Measurements from ENCODE around the gene ZFP3.
"Not testable (repeated sequence)": the region's sequence is repeated elsewhere in the genome, so short reads cannot be mapped to it uniquely, and the experiment has no call there.

Gene ZFP3

DNA sequence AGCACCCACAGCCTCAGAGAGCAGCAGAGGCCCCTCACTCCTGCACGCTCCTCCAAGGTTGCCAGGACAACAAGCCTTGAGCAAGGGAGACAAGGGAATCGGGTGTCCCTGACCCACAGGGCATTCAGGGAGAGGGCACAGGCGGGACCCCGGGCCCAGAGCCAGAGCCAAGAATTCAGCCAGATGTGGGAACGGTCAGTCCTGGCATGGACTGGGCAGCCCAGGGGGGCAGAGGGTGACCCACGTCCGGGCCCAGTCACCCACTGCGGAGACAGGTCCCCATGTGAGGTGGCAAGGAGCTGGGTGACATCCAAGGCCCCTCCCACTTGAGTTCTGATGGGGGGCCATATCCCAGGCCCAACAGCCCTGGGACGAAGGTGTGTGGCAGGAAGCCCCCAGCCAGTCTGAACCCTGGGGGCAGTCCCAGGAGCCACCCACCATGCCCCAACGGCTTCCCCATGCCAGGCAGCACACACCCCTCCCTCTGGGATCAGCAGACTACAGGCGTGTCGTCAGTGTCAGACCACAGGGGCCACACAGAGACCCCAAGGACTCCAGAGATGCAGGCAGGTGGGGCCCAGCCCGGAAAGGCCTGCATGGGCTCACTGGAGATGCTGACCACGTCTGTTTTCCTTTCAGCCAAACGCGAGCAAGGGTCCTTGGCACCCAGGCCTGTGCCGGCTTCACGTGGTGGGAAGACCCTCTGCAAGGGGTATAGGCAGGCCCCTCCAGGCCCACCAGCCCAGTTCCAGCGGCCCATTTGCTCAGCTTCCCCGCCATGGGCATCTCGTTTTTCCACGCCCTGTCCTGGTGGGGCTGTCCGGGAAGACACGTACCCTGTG, 60.6 kb downstream of the ZFP3 start:
- DNase-seq (ENCODE audit: low read depth, low spot score): no peak

DNA sequence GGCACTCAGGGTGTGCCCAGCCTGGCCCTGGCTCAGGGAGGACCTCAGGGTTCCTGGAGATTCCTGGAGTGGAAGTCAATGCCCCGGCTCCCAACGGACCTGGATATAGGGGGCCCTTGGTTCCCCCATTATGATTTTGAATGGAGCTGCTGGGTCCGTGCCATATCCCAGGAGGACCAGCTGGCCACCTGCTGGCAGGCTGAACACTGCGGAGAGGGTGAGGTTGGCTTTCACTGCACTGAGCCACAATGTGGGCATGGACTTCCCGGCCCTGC, 61.1 kb downstream of the ZFP3 start:
- DNase-seq (ENCODE audit: low read depth, low spot score): no peak

DNA sequence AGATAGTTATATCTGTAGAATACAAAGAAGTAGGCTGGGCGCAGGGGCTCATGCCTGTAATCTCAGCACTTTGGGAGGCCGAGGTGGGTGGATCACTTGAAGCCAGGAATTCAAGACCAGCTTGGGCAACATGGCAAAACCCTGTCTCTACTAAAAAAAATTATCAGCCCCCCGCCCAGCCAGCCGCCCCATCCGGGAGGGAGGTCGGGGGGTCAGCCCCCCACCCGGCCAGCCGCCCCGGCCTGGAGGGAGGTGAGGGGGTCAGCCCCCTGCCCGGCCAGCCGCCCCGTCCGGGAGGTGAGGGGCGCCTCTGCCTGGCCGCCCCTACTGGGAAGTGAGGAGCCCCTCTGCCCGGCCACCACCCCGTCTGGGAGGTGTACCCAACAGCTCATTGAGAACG, 64.6 kb downstream of the ZFP3 start:
- DNase-seq (ENCODE audit: low read depth, low spot score): not testable (repeated sequence)

Measured in brain pericyte (primary cell).